ENCODE data around the gene OR5C1. TPM values are rescaled to one million over a fixed set of nuclear protein-coding genes. Genes with fewer than 3 reads are reported as not detected.
"Not testable (repeated sequence)": the region's sequence is repeated elsewhere in the genome, so short reads cannot be mapped to it uniquely, and the experiment has no call there.

Gene OR5C1
- total RNA-seq, 1 donor from 2014 or later = not detected

DNA sequence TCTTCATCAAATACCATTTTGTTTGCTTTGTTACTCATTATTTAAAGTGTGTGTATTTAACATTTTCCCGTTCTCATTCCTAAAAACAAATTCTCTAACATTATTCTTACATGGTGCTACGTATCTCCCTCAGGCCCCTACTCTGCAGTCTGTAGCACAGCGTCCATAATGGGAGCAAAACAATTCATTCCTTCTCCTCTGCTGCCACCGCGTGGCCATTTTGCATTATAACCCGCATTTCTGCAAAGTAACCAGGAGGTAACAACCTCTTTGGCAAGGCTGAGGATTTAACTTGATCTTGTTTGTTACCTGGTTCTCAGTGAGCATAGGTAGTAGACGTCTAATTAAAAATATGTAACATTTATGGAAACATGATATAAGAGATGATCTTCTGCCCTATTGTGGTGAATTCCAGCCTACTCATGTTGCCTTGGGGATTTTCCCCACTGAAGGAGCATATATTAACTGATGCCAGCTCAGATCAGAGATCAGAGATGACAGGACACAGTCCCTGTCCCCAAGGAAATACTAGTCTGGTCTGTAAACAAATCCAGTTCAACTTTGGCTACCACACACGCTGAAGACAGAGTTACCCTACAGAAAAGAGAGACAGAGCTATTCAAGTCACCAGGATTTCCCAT, 21.7 kb downstream of the OR5C1 start:
- intact Hi-C loops (cut with micrococcal nuclease) = loop anchor here (1.0 kb wide), 4 partner anchors 345 to 711 kb away; no protein-coding TSS in a partner anchor

GRCh38 chr9:122812736-122813135, 24.0 kb downstream of the OR5C1 start:
- intact Hi-C loops (cut with micrococcal nuclease) = no loop called here

DNA sequence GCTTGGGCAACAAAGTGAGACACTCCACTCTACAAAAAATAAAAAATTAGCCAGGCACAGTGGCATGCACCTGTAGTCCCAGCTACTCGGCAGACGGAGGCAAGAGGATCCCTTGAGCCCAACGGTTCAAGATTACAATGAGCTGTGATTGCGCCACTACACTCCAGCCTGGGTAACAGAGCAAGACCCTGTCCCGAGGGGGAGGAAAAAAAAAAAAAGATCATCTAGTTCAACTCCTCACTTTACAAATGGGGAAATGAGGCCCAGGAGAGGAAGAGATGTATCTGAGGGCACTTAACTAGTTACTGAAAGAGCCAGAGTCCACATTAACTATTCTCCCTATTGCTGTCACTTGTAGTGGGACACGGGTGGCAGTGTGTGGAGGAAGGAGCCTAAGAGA, 25.8 kb downstream of the OR5C1 start:
- intact Hi-C loops (cut with micrococcal nuclease) = no loop called here

- intact Hi-C loops (cut with micrococcal nuclease) = no loop called here
These were observed 26.8 kb downstream of the OR5C1 start for GRCh38 chr9:122815544-122815943.

DNA sequence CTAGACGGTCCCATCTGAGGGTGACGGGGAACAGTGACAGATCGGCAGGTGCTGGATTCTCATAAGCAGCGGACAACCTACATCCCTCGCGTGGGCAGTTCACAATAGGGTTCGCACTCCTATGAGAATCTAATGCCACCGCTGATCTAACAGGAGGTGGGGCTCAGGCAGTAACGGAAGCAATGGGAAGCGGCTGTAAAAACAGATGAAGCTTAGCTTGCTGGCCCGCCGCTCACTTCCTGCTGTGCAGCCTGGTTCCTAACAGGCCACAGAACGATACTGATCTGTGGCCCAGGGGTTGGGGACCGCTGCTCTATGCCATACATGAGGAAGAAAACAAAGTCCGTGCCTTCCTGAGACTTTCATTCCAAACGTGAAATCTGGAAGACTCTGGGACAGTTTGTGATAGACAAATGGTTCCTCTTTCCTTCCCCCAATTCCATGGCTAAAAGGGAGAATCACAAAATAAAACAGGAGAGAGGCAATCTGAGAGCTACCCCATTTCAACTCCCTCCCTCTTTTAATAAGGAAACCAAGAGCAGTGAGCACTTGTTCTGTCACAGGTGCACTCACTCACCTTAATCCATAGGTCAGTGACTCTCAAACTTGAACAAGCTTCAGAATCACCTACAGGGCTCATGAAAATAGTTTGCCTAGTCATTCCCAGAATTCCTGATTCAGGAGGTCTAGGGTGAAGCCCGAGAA, 27.6 kb downstream of the OR5C1 start:
- intact Hi-C loops (cut with micrococcal nuclease) = no loop called here

- intact Hi-C loops (cut with micrococcal nuclease) = no loop called here
These were observed 30.6 kb downstream of the OR5C1 start for GRCh38 chr9:122819326-122819725.

DNA sequence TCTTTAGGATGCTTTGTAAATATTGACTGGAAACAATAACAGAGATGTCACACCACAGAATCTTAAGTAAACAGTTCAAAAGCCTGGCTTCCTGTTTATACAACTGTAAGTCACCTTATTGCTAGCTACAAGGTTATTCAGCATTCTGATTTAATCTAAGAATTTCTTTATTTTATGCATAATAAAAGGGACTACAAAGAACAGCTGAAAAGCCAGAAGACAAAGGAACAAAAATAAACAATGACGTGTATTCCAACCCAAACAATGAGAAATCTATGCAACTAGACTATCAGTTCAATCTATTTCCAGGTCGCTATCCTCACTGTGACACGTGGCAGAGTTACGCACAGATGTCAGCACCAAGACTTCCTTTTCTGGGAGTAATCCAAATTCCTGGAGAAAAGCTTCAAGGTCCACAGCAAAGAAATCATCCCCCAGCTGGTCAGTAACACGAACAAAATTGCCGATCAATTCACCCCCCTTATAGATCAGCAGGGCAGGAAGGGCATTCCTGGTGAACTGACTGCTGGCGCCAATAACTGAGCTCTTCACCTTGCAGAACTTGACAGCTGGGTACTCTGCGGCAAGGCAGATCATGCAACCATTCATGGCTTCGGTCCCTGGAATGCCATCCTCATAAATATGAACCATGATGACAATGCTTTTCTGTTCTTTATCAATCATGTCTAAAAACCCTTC, 31.2 kb downstream of the OR5C1 start:
- intact Hi-C loops (cut with micrococcal nuclease) = loop anchor here (10.0 kb wide), 1 partner anchor 525 kb away; no protein-coding TSS in a partner anchor

DNA sequence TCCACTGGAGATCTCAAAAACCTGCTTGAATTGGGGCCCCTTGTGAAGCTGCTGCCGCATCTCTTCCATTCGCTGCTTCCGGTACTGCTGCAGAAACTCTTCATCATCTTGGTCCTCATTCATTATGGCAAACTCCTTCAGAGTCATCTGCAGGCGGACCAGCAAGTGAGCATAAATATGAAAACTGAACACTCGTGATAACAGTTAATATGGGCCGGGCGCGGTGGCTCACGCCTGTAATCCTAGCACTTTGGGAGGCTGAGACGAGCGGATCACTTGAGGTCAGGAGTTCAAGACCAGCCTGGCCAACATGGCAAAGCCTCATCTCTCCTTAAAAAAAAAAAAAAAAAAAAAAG, 31.7 kb downstream of the OR5C1 start:
- intact Hi-C loops (cut with micrococcal nuclease) = loop anchor here (10.0 kb wide), 1 partner anchor 524 kb away; no protein-coding TSS in a partner anchor

- intact Hi-C loops (cut with micrococcal nuclease) = loop anchor here (10.0 kb wide), 1 partner anchor 523 kb away; no protein-coding TSS in a partner anchor
These were observed 32.7 kb downstream of the OR5C1 start for GRCh38 chr9:122821278-122821943.

DNA sequence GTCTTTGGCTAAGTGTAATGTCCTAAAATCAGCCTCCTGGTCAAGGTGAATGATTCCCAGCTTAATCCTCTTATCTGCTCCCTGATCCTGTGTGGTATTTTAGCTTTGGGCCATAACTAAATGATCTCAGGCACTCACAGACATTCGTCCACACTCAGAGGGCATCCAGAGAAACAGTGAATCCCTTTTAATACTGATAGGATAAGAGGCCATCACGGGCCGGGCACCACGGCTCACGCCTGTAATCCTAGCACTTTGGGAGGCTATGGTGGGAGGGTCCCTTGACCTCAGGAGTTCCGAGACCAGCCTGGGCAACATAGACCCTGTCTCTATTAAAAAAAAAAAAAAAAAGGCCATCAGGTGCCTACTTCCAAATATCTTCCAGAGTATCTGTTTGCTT, 33.3 kb downstream of the OR5C1 start:
- intact Hi-C loops (cut with micrococcal nuclease) = loop anchor here (10.0 kb wide), 1 partner anchor 523 kb away; no protein-coding TSS in a partner anchor

DNA sequence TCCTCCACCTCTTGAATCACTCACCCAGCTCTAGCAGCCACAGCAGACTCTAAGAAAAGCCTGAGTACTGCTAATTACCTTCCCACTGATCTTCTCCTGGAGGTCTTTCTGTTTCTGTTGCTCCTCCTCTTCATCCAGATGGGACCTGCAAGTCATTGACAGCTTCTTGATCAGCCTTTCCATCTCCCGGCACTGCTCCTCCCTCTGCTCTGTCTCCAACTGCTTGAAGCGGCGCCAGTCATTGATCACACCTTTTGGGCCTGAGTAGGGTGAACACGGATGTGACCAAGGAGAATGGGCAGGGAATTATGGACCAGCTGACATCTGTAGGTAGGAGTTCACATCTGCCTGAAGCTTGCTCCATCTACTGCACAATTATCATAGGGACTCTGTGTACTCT, 34.2 kb downstream of the OR5C1 start:
- intact Hi-C loops (cut with micrococcal nuclease) = loop anchor here (10.0 kb wide), 1 partner anchor 522 kb away; no protein-coding TSS in a partner anchor

DNA sequence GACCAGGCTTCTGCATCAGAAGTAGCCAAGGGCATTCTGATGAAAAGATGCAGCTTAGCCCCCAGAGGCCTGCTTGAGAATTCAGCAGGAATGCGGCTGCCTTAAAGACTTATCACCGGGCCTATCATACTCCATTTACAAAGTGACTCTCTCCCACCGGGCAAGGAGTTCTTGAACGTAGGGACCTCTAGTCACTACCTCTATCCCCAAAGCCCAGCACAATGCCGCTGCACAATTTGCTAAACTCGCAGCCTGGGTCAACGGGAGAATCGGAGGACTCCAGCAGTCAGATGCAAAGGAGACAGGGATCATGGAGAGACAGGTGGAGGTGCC, 39.0 kb downstream of the OR5C1 start:
- intact Hi-C loops (cut with micrococcal nuclease) = loop anchor here (1.0 to 10.0 kb wide), 8 partner anchors 78 to 1460 kb away; partner anchors contain the start of genes MRRF, RABGAP1, RBM18 and RC3H2

GRCh38 chr9:122828965-122829284, 40.2 kb downstream of the OR5C1 start:
- intact Hi-C loops (cut with micrococcal nuclease) = loop anchor here (1.0 to 10.0 kb wide), 8 partner anchors 76 to 1462 kb away; partner anchors contain the start of genes MRRF, RABGAP1, RBM18 and RC3H2

DNA sequence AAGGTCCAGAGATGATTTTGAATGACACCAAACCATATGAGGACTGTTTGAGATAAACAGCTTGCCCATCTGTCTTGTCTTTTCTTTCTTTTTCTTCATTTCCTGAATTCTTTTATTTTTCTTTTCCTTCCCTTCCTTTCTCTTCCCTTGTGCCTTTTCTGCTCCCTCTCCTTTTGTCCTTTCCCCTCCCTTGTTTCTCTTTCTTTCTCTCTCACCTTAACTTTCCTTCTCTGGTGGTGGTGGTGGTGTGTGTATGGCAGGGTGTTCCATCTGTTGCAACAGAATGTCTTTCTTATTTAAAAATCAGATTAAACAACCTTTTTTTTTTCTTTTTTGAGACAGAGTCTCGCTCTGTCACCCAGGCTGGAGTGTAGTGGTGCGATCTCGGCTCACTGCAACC, 43.5 kb downstream of the OR5C1 start:
- intact Hi-C loops (cut with micrococcal nuclease) = no loop called here

DNA sequence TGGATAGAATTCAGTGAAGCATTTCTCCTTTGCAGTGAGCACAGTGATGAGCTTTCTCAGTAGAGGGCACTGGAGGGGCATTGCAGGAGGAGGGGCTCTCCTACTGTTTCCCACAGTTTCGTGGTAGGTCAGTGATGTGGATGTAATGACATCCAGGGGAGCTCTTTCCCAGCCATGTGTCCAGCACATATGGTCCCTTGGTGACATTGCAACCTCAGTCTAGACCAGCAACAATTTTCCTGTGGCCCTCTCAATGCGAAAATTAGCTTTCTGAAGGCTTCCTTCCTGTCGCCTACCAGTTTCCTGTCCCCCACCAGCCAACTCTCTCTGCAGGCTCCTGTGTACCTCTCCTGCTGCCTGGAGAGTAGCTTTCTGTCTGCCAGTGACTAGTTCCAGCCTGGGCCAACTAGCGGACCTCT, 46.6 kb downstream of the OR5C1 start:
- intact Hi-C loops (cut with micrococcal nuclease) = no loop called here

DNA sequence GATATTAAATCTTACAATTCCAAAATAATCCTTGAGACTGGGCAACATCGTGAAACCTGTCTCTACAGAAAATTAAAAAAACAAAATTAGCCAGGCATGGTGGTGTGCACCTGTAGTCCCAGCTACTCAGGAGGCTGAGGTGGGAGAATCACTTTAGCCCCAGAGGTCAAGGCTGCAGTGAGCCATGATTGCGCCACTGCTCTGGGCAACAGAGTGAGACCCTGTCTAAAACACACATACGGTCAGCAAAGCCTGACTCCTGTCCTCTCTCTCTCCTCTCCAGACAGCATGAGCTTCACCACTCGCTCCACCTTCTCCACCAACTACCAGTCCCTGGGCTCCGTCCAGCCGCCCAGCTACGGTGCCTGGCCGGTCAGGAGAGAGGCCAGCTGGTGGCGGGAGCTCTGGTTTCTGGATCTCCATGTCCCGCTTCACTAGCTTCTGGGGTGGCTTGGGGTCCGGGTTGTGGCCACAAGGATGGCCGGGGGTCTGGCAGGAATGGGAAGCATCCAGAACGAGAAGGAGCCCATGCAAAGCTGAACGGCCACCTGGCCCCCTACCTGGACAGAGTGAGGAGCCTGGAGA, 48.6 kb downstream of the OR5C1 start:
- intact Hi-C loops (cut with micrococcal nuclease) = no loop called here

GRCh38 chr9:122838441-122838840, 49.7 kb downstream of the OR5C1 start:
- intact Hi-C loops (cut with micrococcal nuclease) = not testable (repeated sequence)
